ENCODE results near the gene CFAP46. TPM values are rescaled to one million over a fixed set of nuclear protein-coding genes. Genes with fewer than 3 reads are reported as not detected.
"Not testable (repeated sequence)": the region's sequence is repeated elsewhere in the genome, so short reads cannot be mapped to it uniquely, and the experiment has no call there.

The CFAP46 gene
- total RNA-seq, 1 donor from 2014 or later = 1.3 TPM

DNA sequence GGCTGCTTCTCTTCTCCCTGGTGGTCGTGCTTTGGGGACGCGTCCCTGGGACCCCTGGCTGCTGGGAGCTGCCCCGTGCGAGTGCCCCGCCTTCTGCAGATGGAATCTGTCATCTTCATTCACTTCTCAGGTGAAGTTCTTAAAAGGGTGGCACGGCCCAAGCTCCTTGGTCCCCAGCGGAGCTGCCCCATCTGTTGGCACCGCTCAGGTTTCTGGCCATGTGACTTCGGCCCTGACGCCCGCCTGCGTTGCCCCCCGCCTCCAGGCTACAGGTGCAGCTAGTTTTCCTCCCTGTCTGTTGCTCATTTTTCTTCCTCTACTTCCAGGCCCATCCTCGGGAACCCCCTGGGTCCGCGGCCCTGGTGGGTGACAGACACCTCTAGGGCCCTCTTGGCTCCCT is 149.6 kb downstream of the CFAP46 start:
- no peak for TF ChIP-seq EZH2 (IDR thresholded peaks at IDR 0.05; ENCODE audit: insufficient read depth, low read length)
- H4K20me1 ChIP-seq (ENCODE audit: insufficient read depth, low read length) = no peaks in the 10 kb centered on the region
- no peaks in the 10 kb centered on the region for H3K4me1 ChIP-seq (ENCODE audit: insufficient read depth, low read length)
- H3K27ac Mint-ChIP-seq (ENCODE audit: unreplicated experiment) = no peak overlapping the region
- H3K36me3 ChIP-seq (ENCODE audit: insufficient read depth, low read length) = no peaks in the 10 kb centered on the region
- DNase-seq (ENCODE audit: low read depth) (no peak), FAIRE-seq (no peak)
- H3K9me3 ChIP-seq (ENCODE audit: insufficient read depth, low read depth, low read length) = no peaks in the 10 kb centered on the region
- H3K4me2 ChIP-seq (ENCODE audit: low read length) = no peak overlapping the region
- no peak overlapping the region for H3K4me3 ChIP-seq (ENCODE audit: insufficient read depth, low read depth, low read length)
- H3K27me3 Mint-ChIP-seq (ENCODE audit: low read depth, unreplicated experiment) = peaks cover 29% of the 10 kb centered on the region
- no peak overlapping the region for H3K4me3 Mint-ChIP-seq (ENCODE audit: unreplicated experiment)
- H3K4me1 Mint-ChIP-seq (ENCODE audit: low read depth, unreplicated experiment) = no peaks in the 10 kb centered on the region
- no peak overlapping the region for H3K27ac ChIP-seq (ENCODE audit: low read depth, low read length)
- peaks cover 23% of the 10 kb centered on the region for H3K27me3 ChIP-seq (ENCODE audit: insufficient read depth, low read length)
- H2AFZ ChIP-seq (ENCODE audit: low read depth, low read length) = no peak overlapping the region
- no peak overlapping the region for H3K9ac ChIP-seq (ENCODE audit: low read length)
- H3K9me3 Mint-ChIP-seq (ENCODE audit: unreplicated experiment) = no peaks in the 10 kb centered on the region
- H3K79me2 ChIP-seq (ENCODE audit: insufficient read depth, low read length) = no peaks in the 10 kb centered on the region
- H3K36me3 Mint-ChIP-seq (ENCODE audit: low read depth, unreplicated experiment) = no peaks in the 10 kb centered on the region

DNA sequence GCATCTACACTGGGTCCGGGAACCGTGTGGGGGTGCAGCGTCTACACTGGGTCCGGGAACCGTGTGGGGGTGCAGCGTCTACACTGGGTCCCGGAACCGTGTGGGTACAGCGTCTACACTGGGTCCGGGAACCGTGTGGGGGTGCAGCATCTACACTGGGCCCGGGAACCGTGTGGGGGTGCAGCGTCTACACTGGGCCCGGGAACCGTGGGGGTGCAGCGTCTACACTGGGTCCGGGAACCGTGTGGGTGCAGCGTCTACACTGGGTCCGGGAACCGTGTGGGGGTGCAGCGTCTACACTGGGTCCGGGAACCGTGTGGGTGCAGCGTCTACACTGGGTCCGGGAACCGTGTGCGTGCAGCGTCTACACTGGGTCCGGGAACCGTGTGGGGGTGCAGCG is 150.3 kb downstream of the CFAP46 start:
- H3K4me3 Mint-ChIP-seq (ENCODE audit: unreplicated experiment) = not testable (repeated sequence)

DNA sequence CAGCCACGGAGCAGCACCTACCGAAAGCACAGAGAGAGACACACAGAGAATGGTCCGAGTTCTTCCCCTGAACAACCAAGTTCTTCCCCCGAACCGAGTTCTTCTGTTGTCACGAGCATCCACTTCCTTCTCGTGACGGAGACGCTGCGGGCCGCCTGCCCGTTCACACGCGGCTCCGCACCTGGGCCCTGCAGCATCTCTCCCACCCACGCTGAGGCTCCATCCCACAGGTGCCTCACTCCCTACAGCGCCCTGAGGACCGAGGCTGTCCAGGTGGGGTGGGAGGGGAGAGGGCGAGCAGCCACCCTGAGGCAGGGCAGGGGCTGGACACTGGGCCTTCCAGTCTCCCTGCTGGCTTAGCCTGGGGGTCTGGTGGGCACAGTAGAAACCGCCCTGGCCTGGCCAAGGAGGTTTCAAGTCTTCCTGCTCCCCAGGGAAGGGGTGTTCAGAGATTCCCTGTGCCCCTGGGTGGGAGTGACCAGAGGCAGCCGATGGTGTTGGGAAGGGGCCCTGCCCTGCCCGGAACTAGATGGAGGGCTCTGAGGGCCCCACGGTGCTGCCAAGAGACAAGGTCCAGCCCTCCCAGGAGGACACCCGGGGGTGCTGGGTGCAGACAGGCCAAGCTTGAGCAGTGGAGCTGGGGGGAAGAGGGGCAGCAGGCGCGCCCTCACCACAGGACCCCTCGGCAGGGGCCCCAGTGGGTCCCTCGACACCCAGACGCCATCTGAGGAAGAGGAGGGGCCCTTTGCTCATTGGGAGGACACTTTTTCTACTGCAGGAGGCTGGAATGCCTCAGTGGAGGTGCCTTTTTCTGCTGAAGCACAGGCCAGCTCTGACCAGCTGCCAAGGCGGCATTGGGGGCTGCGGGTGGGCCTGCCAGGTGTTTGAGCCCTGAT is 151.2 kb downstream of the CFAP46 start:
- H3K4me3 ChIP-seq (ENCODE audit: insufficient read depth, low read depth, low read length) = no peak overlapping the region
- no peaks in the 10 kb centered on the region for H3K4me1 Mint-ChIP-seq (ENCODE audit: low read depth, unreplicated experiment)
- peaks cover 20% of the 10 kb centered on the region for H3K27me3 Mint-ChIP-seq (ENCODE audit: low read depth, unreplicated experiment)
- no peak overlapping the region for H2AFZ ChIP-seq (ENCODE audit: low read depth, low read length)
- peaks cover 22% of the 10 kb centered on the region for H3K27me3 ChIP-seq (ENCODE audit: insufficient read depth, low read length)
- H3K27ac Mint-ChIP-seq (ENCODE audit: unreplicated experiment) = no peak overlapping the region
- H4K20me1 ChIP-seq (ENCODE audit: insufficient read depth, low read length) = peaks cover 2% of the 10 kb centered on the region
- H3K9me3 ChIP-seq (ENCODE audit: insufficient read depth, low read depth, low read length) = no peaks in the 10 kb centered on the region
- no peak overlapping the region for H3K4me3 Mint-ChIP-seq (ENCODE audit: unreplicated experiment)
- H3K9ac ChIP-seq (ENCODE audit: low read length) = no peak overlapping the region
- H3K9me3 Mint-ChIP-seq (ENCODE audit: unreplicated experiment) = no peaks in the 10 kb centered on the region
- TF ChIP-seq CTCF (IDR thresholded peaks at IDR 0.05; ENCODE audit: insufficient read depth, low read depth, low read length) (no peak), EZH2 (IDR thresholded peaks at IDR 0.05; ENCODE audit: insufficient read depth, low read length) (no peak)
- H3K36me3 Mint-ChIP-seq (ENCODE audit: low read depth, unreplicated experiment) = no peaks in the 10 kb centered on the region
- H3K36me3 ChIP-seq (ENCODE audit: insufficient read depth, low read length) = no peaks in the 10 kb centered on the region
- FAIRE-seq = no peak
- H3K4me1 ChIP-seq (ENCODE audit: insufficient read depth, low read length) = peaks cover 3% of the 10 kb centered on the region
- no peaks in the 10 kb centered on the region for H3K79me2 ChIP-seq (ENCODE audit: insufficient read depth, low read length)
- DNase-seq (ENCODE audit: low read depth) = no peak
- H3K27ac ChIP-seq (ENCODE audit: low read depth, low read length) = no peak overlapping the region
- H3K4me2 ChIP-seq (ENCODE audit: low read length) = no peak overlapping the region

More for the DNA sequence above, 150.3 kb downstream of the CFAP46 start:
- peaks cover 23% of the 10 kb centered on the region for H3K27me3 Mint-ChIP-seq (ENCODE audit: low read depth, unreplicated experiment)
- not testable (repeated sequence) for H3K9me3 ChIP-seq (ENCODE audit: insufficient read depth, low read depth, low read length); H3K27ac ChIP-seq (ENCODE audit: low read depth, low read length); H3K4me3 ChIP-seq (ENCODE audit: insufficient read depth, low read depth, low read length); H3K4me2 ChIP-seq (ENCODE audit: low read length); H3K27ac Mint-ChIP-seq (ENCODE audit: unreplicated experiment); H3K4me1 Mint-ChIP-seq (ENCODE audit: low read depth, unreplicated experiment); FAIRE-seq; DNase-seq (ENCODE audit: low read depth); H2AFZ ChIP-seq (ENCODE audit: low read depth, low read length); H3K36me3 Mint-ChIP-seq (ENCODE audit: low read depth, unreplicated experiment); H4K20me1 ChIP-seq (ENCODE audit: insufficient read depth, low read length); H3K9me3 Mint-ChIP-seq (ENCODE audit: unreplicated experiment); H3K79me2 ChIP-seq (ENCODE audit: insufficient read depth, low read length); H3K4me1 ChIP-seq (ENCODE audit: insufficient read depth, low read length); H3K36me3 ChIP-seq (ENCODE audit: insufficient read depth, low read length); H3K9ac ChIP-seq (ENCODE audit: low read length)
- H3K27me3 ChIP-seq (ENCODE audit: insufficient read depth, low read length) = peaks cover 22% of the 10 kb centered on the region

Measured in astrocyte (in vitro differentiated cells and primary cell).